ENCODE measurements around the gene ACSBG1.

ACSBG1 gene

DNA sequence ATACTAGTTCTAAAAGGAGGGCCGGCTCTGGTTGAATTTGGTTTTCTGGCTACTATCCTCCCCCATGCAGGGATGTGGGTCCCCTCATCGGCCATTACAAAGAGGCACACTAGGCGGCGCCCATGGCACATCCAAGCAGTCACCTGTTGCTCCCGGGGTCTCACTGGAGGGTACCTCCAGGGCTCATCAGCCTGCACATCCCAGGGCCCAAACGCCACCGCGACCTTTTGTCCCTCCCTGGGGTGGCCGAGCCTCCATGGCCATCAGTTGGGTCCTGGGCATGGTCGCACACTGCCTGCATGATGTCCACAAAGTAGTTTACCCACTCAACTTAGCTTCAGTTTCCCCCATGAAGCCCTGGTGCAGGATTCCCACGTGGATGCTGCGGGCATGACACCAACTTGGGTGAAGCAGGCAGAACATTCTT is 56.9 kb downstream of the ACSBG1 start:
- H3K9me3 ChIP-seq (replicated peaks; ENCODE audit: insufficient read depth, low read length): no peaks in the 10 kb centered on the region
- TF ChIP-seq CTCF (IDR thresholded peaks at IDR 0.05; ENCODE audit: low read length) (peak; percentile 76), EZH2 (optimal IDR thresholded peaks at IDR 0.05; ENCODE audit: low read depth, low read length) (no peak), EZH2phosphoT487 (IDR thresholded peaks at IDR 0.05; ENCODE audit: low read length) (no peak)
- no peaks in the 10 kb centered on the region for H3K79me2 ChIP-seq (ENCODE audit: low read length)
- H4K20me1 ChIP-seq (ENCODE audit: insufficient read depth, low read length): no peaks in the 10 kb centered on the region
- H3K4me2 ChIP-seq (ENCODE audit: low read depth, low read length): no peak overlapping the region
- H3K27ac ChIP-seq (ENCODE audit: low read length): no peak overlapping the region
- H3K36me3 ChIP-seq (replicated peaks; ENCODE audit: insufficient read depth, low read length): no peaks in the 10 kb centered on the region
- no peak overlapping the region for H3K9ac ChIP-seq (ENCODE audit: low read length)
- peaks cover 13% of the 10 kb centered on the region; the same call in 1 of the 2 replicates for H3F3A ChIP-seq (ENCODE audit: insufficient read depth, low read length)
- H3K9me2 ChIP-seq (replicated peaks; ENCODE audit: insufficient read depth, low read length): no peaks in the 10 kb centered on the region
- H3K4me3 ChIP-seq (ENCODE audit: low read length): no peak overlapping the region
- H2AFZ ChIP-seq (ENCODE audit: low read length): no peak overlapping the region
- peaks cover 30% of the 10 kb centered on the region for H3K4me1 ChIP-seq (ENCODE audit: low read length)
- DNase-seq: no peak
- H3K27me3 ChIP-seq (replicated peaks; ENCODE audit: insufficient read depth, low read length): no peaks in the 10 kb centered on the region

DNA sequence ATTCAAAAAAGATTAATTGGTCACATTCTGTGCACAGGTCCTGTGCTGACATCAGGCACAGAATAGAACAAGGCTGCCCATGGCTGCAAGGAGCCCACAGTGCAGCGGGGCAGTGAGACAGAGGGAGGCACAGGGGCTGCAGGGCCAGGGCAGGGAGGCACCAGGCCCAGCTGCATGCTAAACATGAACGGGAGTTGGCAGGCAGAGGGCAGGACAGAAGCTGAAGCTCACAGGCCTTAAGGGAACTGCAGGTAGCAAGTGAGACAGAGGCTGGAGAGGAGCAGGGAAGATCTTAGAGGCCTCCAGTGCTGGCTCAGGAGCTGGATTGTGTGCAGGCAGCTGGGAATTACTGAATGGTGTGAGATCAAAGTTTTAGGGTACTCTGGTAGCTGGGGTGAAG is 59.0 kb downstream of the ACSBG1 start:
- H3K4me1 ChIP-seq (ENCODE audit: low read length): peaks cover 52% of the 10 kb centered on the region
- no peak overlapping the region for H2AFZ ChIP-seq (ENCODE audit: low read length)
- no peak overlapping the region for H3K9ac ChIP-seq (ENCODE audit: low read length)
- no peaks in the 10 kb centered on the region for H3K9me2 ChIP-seq (replicated peaks; ENCODE audit: insufficient read depth, low read length)
- no peak overlapping the region for H3K4me3 ChIP-seq (ENCODE audit: low read length)
- no peaks in the 10 kb centered on the region for H4K20me1 ChIP-seq (ENCODE audit: insufficient read depth, low read length)
- H3F3A ChIP-seq (ENCODE audit: insufficient read depth, low read length): peaks cover 29% of the 10 kb centered on the region
- DNase-seq: no peak
- no peaks in the 10 kb centered on the region for H3K9me3 ChIP-seq (replicated peaks; ENCODE audit: insufficient read depth, low read length)
- H3K27ac ChIP-seq (ENCODE audit: low read length): no peak overlapping the region
- peak overlapping the region; percentile 40; the same call in 1 of the 2 replicates for H3K4me2 ChIP-seq (ENCODE audit: low read depth, low read length)
- no peaks in the 10 kb centered on the region for H3K79me2 ChIP-seq (ENCODE audit: low read length)
- no peaks in the 10 kb centered on the region for H3K27me3 ChIP-seq (replicated peaks; ENCODE audit: insufficient read depth, low read length)
- H3K36me3 ChIP-seq (replicated peaks; ENCODE audit: insufficient read depth, low read length): no peaks in the 10 kb centered on the region
- TF ChIP-seq CTCF (IDR thresholded peaks at IDR 0.05; ENCODE audit: low read length) (no peak), EZH2 (optimal IDR thresholded peaks at IDR 0.05; ENCODE audit: low read depth, low read length) (no peak), EZH2phosphoT487 (IDR thresholded peaks at IDR 0.05; ENCODE audit: low read length) (no peak)

DNA sequence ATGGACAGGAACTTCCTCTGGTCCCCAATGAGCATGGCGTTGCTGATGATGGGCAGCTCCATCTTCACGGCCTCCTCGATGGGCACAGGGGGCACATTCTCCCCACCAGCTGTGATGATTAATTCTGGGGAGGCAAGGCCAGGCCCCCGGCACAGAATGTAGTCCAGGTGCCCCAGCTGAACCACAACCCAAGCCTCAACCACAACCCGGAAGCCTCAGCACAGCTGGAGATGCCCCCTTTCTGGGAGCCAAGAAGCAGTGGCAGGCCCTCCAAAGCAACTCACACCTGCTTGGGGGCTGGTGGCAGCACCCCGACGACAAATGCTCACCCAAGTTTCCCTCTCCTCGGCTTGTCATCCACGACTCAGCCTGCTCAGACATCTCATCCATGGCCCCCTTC is 60.0 kb downstream of the ACSBG1 start:
- H3K4me1 ChIP-seq (ENCODE audit: low read length): peaks cover 61% of the 10 kb centered on the region
- peaks cover 38% of the 10 kb centered on the region for H3F3A ChIP-seq (ENCODE audit: insufficient read depth, low read length)
- no peaks in the 10 kb centered on the region for H3K9me3 ChIP-seq (replicated peaks; ENCODE audit: insufficient read depth, low read length)
- H3K4me2 ChIP-seq (ENCODE audit: low read depth, low read length): peak overlapping the region; percentile 40
- no peak overlapping the region for H2AFZ ChIP-seq (ENCODE audit: low read length)
- no peak overlapping the region for H3K9ac ChIP-seq (ENCODE audit: low read length)
- peak; percentile 75 for DNase-seq
- peaks cover under 1% of the 10 kb centered on the region; the same call in 1 of the 2 replicates for H3K79me2 ChIP-seq (ENCODE audit: low read length)
- no peaks in the 10 kb centered on the region for H4K20me1 ChIP-seq (ENCODE audit: insufficient read depth, low read length)
- H3K27ac ChIP-seq (ENCODE audit: low read length): peak overlapping the region; percentile 44; the same call in 1 of the 2 replicates
- no peaks in the 10 kb centered on the region for H3K27me3 ChIP-seq (replicated peaks; ENCODE audit: insufficient read depth, low read length)
- H3K36me3 ChIP-seq (replicated peaks; ENCODE audit: insufficient read depth, low read length): no peaks in the 10 kb centered on the region
- H3K4me3 ChIP-seq (ENCODE audit: low read length): no peak overlapping the region
- TF ChIP-seq CTCF (IDR thresholded peaks at IDR 0.05; ENCODE audit: low read length) (no peak), EZH2 (optimal IDR thresholded peaks at IDR 0.05; ENCODE audit: low read depth, low read length) (no peak), EZH2phosphoT487 (IDR thresholded peaks at IDR 0.05; ENCODE audit: low read length) (no peak)
- no peaks in the 10 kb centered on the region for H3K9me2 ChIP-seq (replicated peaks; ENCODE audit: insufficient read depth, low read length)

Measured in MM.1S (cell line).